ENCODE results near the gene SLCO2A1. TPM values are rescaled to one million over a fixed set of nuclear protein-coding genes. Genes with fewer than 3 reads are reported as not detected.

Gene SLCO2A1
- total and polyA plus RNA-seq, 5 donors: 17.1 to 100 (median 36.1) TPM

- DNase-seq (no peak), ATAC-seq (no peak)
- Histone ChIP-seq H3K9me3 (ENCODE audit: control insufficient read depth, low read length) (no peaks in the 10 kb centered on the region), H3K27ac (ENCODE audit: low read length) (no peak overlapping the region), H3K27me3 (ENCODE audit: control insufficient read depth, insufficient read depth) (no peaks in the 10 kb centered on the region), H3K4me3 (ENCODE audit: low read length) (no peak overlapping the region), H3K4me1 (ENCODE audit: control insufficient read depth, insufficient read depth, low read length) (peaks cover 4% of the 10 kb centered on the region)
- intact Hi-C loops (cut with DNase I): no loop called here
- WGBS: 97% methylated on average over 2 of the region's 2 CpGs
These were observed 15.5 kb downstream of the SLCO2A1 start for GRCh38 chr3:134014270-134014669.

- H3K4me1 ChIP-seq (ENCODE audit: control insufficient read depth, insufficient read depth, low read length): peaks cover 3% of the 10 kb centered on the region
- H3K27me3 ChIP-seq (ENCODE audit: control insufficient read depth, insufficient read depth): no peaks in the 10 kb centered on the region
- no peak overlapping the region for H3K4me3 ChIP-seq (ENCODE audit: low read length)
- H3K27ac ChIP-seq (ENCODE audit: low read length): no peak overlapping the region
- ATAC-seq: no peak
- DNase-seq: no peak
- intact Hi-C loops (cut with DNase I): no loop called here
- 77% methylated on average over 3 of the region's 3 CpGs for WGBS
- no peaks in the 10 kb centered on the region for H3K9me3 ChIP-seq (ENCODE audit: control insufficient read depth, low read length)
These were observed 16.4 kb downstream of the SLCO2A1 start for GRCh38 chr3:134013280-134013679.

GRCh38 chr3:134009345-134010000, 20.3 kb downstream of the SLCO2A1 start:
- DNase-seq (no peak), ATAC-seq (no peak)
- intact Hi-C loops (cut with DNase I): no loop called here
- no peak overlapping the region for H3K27ac ChIP-seq (ENCODE audit: low read length)
- whole genome bisulfite sequencing: 93% methylated on average over 5 of the region's 5 CpGs
- no peaks in the 10 kb centered on the region for H3K27me3 ChIP-seq (ENCODE audit: control insufficient read depth, insufficient read depth)
- no peaks in the 10 kb centered on the region for H3K9me3 ChIP-seq (ENCODE audit: control insufficient read depth, low read length)
- H3K4me3 ChIP-seq (ENCODE audit: low read length): no peak overlapping the region
- H3K4me1 ChIP-seq (ENCODE audit: control insufficient read depth, insufficient read depth, low read length): peaks cover 1% of the 10 kb centered on the region

GRCh38 chr3:134008630-134009156, 21.0 kb downstream of the SLCO2A1 start:
- no peaks in the 10 kb centered on the region for H3K27me3 ChIP-seq (ENCODE audit: control insufficient read depth, insufficient read depth)
- peaks cover 1% of the 10 kb centered on the region for H3K4me1 ChIP-seq (ENCODE audit: control insufficient read depth, insufficient read depth, low read length)
- DNase-seq: no peak
- WGBS: 39% methylated on average over 2 of the region's 2 CpGs
- ATAC-seq: peak; percentile 51 to 81
- H3K27ac ChIP-seq (ENCODE audit: low read length): no peak overlapping the region
- intact Hi-C loops (cut with DNase I): no loop called here
- no peaks in the 10 kb centered on the region for H3K9me3 ChIP-seq (ENCODE audit: control insufficient read depth, low read length)
- no peak overlapping the region for H3K4me3 ChIP-seq (ENCODE audit: low read length)

- no peak for ATAC-seq
- Histone ChIP-seq H3K27ac (ENCODE audit: low read length) (no peak overlapping the region), H3K4me1 (ENCODE audit: control insufficient read depth, insufficient read depth, low read length) (peaks cover 1% of the 10 kb centered on the region), H3K27me3 (ENCODE audit: control insufficient read depth, insufficient read depth) (no peaks in the 10 kb centered on the region), H3K9me3 (ENCODE audit: control insufficient read depth, low read length) (no peaks in the 10 kb centered on the region), H3K4me3 (ENCODE audit: low read length) (no peak overlapping the region)
- intact Hi-C loops (cut with DNase I): no loop called here
- DNase-seq: no peak
- 80% methylated on average over 3 of the region's 3 CpGs for WGBS
These were observed 21.9 kb downstream of the SLCO2A1 start for GRCh38 chr3:134007819-134008218.

GRCh38 chr3:134004841-134005240, 24.9 kb downstream of the SLCO2A1 start:
- DNase-seq (no peak), ATAC-seq (no peak)
- H3K4me1 ChIP-seq (ENCODE audit: control insufficient read depth, insufficient read depth, low read length): peaks cover 1% of the 10 kb centered on the region
- WGBS: 85% methylated on average over 4 of the region's 4 CpGs
- no peaks in the 10 kb centered on the region for H3K9me3 ChIP-seq (ENCODE audit: control insufficient read depth, low read length)
- intact Hi-C loops (cut with DNase I): no loop called here
- no peak overlapping the region for H3K4me3 ChIP-seq (ENCODE audit: low read length)
- H3K27me3 ChIP-seq (ENCODE audit: control insufficient read depth, insufficient read depth): no peaks in the 10 kb centered on the region
- no peak overlapping the region for H3K27ac ChIP-seq (ENCODE audit: low read length)

- Histone ChIP-seq H3K4me3 (ENCODE audit: low read length) (no peak overlapping the region), H3K27ac (ENCODE audit: low read length) (no peak overlapping the region), H3K4me1 (ENCODE audit: control insufficient read depth, insufficient read depth, low read length) (no peaks in the 10 kb centered on the region), H3K27me3 (ENCODE audit: control insufficient read depth, insufficient read depth) (no peaks in the 10 kb centered on the region), H3K9me3 (ENCODE audit: control insufficient read depth, low read length) (no peaks in the 10 kb centered on the region)
- intact Hi-C loops (cut with DNase I): no loop called here
- ATAC-seq: no peak
- WGBS: 94% methylated on average over 5 of the region's 5 CpGs
- DNase-seq: no peak
These were observed 26.7 kb downstream of the SLCO2A1 start for GRCh38 chr3:134003066-134003465.

GRCh38 chr3:134002306-134002705, 27.4 kb downstream of the SLCO2A1 start:
- Histone ChIP-seq H3K4me1 (ENCODE audit: control insufficient read depth, insufficient read depth, low read length) (no peaks in the 10 kb centered on the region), H3K27ac (ENCODE audit: low read length) (no peak overlapping the region), H3K27me3 (ENCODE audit: control insufficient read depth, insufficient read depth) (no peaks in the 10 kb centered on the region), H3K9me3 (ENCODE audit: control insufficient read depth, low read length) (no peaks in the 10 kb centered on the region), H3K4me3 (ENCODE audit: low read length) (no peak overlapping the region)
- DNase-seq (no peak), ATAC-seq (no peak)
- WGBS: 91% methylated on average over 1 of the region's 1 CpG
- intact Hi-C loops (cut with DNase I): no loop called here

GRCh38 chr3:134001251-134001650, 28.5 kb downstream of the SLCO2A1 start:
- H3K27ac ChIP-seq (ENCODE audit: low read length): no peak overlapping the region
- peak in 1 of 2 donors; percentile 38 for ATAC-seq
- H3K4me1 ChIP-seq (ENCODE audit: control insufficient read depth, insufficient read depth, low read length): no peaks in the 10 kb centered on the region
- no peak overlapping the region for H3K4me3 ChIP-seq (ENCODE audit: low read length)
- no peaks in the 10 kb centered on the region for H3K9me3 ChIP-seq (ENCODE audit: control insufficient read depth, low read length)
- intact Hi-C loops (cut with DNase I): no loop called here
- no peaks in the 10 kb centered on the region for H3K27me3 ChIP-seq (ENCODE audit: control insufficient read depth, insufficient read depth)
- no peak for DNase-seq
- 78% methylated on average over 5 of the region's 5 CpGs for WGBS

GRCh38 chr3:133999891-134000685, 29.6 kb downstream of the SLCO2A1 start:
- Histone ChIP-seq H3K4me1 (ENCODE audit: control insufficient read depth, insufficient read depth, low read length) (no peaks in the 10 kb centered on the region), H3K27me3 (ENCODE audit: control insufficient read depth, insufficient read depth) (no peaks in the 10 kb centered on the region), H3K27ac (ENCODE audit: low read length) (no peak overlapping the region), H3K9me3 (ENCODE audit: control insufficient read depth, low read length) (no peaks in the 10 kb centered on the region), H3K4me3 (ENCODE audit: low read length) (no peak overlapping the region)
- ATAC-seq: no peak
- intact Hi-C loops (cut with DNase I): no loop called here
- 80% methylated on average over 13 of the region's 13 CpGs for WGBS
- no peak for DNase-seq

GRCh38 chr3:133998691-133999241, 31.0 kb downstream of the SLCO2A1 start:
- Histone ChIP-seq H3K27ac (ENCODE audit: low read length) (no peak overlapping the region), H3K27me3 (ENCODE audit: control insufficient read depth, insufficient read depth) (no peaks in the 10 kb centered on the region), H3K4me1 (ENCODE audit: control insufficient read depth, insufficient read depth, low read length) (no peaks in the 10 kb centered on the region), H3K9me3 (ENCODE audit: control insufficient read depth, low read length) (no peaks in the 10 kb centered on the region), H3K4me3 (ENCODE audit: low read length) (no peak overlapping the region)
- intact Hi-C loops (cut with DNase I): no loop called here
- ATAC-seq: no peak
- no peak for DNase-seq
- 72% methylated on average over 9 of the region's 9 CpGs for WGBS
